GM13976 (cell line): ENCODE measurements around the gene C19orf25.

Source experiments
- DNase-seq: peaks from one replicate; pipeline ENCODE4 v3.0.0; 2012; ENCODE audit warnings: low spot score
- in situ Hi-C: fragments of 300-500 bp; cut with MboI; formaldehyde crosslinking; loops from one replicate; pipeline ENCODE4 v1.12.0; 2022; ENCODE audit warnings: low sequenced_read_pairs, mixed read lengths, inconsistent platforms; ENCODE audit not compliant: unreplicated experiment
- TF ChIP-seq, protein P1 (sequence below): IDR thresholded peaks from 2 replicates; pipeline ENCODE4 v1.5.1; 2012; ENCODE audit warnings: borderline replicate concordance, mild to moderate bottlenecking; ENCODE audit not compliant: insufficient read depth; ENCODE audit errors: extremely low read depth, missing control alignments, control extremely low read depth

Gene C19orf25

DNA sequence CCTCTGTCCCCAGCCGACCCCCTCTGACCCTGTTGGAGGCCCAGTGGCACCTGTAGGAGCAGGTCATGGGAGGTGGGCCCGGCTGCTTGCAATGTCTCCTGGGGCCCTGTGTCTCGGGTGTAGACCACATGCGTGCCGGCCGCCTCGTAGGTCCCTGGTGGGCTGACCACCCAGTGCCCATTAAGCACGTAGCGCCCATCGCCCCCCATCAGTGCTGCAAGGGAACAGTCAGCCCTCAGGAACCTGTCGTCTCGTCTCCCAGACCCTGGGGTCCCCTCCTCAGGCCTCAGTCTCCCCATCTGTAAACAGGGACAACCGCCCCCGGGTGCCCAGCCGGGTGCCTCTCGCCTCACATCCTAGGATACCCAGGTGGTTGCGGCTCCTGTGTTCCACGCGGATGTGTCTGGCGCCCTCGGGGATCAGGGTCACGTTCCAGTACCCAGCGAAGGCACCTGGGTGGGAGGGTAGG is 28.2 kb upstream of the C19orf25 start:
- in situ Hi-C loops, result no loop called here
- TF ChIP-seq, protein P1, sequence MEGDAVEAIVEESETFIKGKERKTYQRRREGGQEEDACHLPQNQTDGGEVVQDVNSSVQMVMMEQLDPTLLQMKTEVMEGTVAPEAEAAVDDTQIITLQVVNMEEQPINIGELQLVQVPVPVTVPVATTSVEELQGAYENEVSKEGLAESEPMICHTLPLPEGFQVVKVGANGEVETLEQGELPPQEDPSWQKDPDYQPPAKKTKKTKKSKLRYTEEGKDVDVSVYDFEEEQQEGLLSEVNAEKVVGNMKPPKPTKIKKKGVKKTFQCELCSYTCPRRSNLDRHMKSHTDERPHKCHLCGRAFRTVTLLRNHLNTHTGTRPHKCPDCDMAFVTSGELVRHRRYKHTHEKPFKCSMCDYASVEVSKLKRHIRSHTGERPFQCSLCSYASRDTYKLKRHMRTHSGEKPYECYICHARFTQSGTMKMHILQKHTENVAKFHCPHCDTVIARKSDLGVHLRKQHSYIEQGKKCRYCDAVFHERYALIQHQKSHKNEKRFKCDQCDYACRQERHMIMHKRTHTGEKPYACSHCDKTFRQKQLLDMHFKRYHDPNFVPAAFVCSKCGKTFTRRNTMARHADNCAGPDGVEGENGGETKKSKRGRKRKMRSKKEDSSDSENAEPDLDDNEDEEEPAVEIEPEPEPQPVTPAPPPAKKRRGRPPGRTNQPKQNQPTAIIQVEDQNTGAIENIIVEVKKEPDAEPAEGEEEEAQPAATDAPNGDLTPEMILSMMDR, result no peak
- DNase-seq, result no peak

DNA sequence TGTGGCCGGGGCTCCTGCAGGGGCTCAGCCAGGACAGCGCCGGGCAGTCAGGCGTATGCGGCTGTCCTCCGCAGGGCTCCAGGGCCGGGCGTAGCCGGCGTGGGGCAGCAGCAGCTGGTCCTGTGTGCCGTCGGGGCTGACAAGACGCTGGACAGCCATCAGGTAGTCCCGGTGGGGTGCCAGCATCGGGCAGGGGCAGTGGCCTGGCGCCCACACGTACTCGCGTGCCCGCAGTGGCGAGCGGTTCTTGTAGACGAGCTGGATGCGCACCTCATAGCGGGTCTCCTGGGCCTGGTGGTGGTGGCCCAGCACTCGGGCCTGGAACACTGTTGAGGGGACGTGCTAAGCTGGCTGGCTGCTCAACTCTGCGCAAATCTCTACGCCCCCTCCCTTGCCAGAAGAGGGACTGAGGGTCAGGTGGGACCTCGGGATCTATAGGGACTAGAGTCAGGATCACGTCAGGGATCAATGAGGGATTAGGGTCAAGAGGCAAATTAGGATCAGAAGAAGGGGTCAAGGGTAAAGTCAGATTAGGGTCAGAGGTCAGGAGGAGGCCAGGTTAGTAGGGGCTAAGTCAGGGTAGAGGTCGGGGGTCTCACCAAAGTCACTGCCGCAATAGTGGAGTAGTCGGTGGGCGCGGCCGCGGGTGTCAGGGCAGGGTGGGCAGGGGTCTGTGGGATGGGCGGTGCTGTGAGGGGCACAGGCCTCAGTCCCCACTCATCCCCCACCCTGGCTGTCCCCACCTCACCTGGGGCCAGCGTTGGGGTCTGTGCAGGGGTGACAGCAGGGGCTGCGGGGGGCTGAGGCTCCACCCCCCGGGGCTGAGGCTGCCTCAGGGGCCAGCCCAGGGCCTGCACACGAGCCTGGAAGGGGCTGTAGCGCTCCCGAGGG is 27.2 kb upstream of the C19orf25 start:
- TF ChIP-seq, protein P1, result no peak
- DNase-seq, result no peak
- in situ Hi-C loops, result no loop called here

DNA sequence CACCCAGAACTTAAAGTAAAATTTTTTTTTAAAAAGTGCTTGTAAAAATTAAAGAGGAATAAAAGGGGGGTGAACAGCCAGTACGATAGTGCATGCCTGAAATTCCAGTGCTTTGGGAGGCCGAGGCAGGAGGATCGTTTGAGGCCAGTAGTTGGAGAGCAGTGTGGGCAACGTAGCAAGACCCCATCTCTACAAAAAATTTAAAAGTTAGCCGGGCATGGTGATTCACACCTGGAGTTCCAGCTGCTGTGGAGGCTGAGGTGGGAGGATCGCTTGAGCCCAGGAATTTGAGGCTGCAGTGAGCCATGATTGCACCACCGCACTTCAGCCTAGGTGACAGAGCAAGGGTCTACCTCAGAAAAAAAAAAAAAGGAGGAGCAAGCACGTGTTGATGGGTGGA is 26.0 kb upstream of the C19orf25 start:
- DNase-seq, result no peak
- in situ Hi-C loops, result no loop called here
- TF ChIP-seq, protein P1, result no peak

DNA sequence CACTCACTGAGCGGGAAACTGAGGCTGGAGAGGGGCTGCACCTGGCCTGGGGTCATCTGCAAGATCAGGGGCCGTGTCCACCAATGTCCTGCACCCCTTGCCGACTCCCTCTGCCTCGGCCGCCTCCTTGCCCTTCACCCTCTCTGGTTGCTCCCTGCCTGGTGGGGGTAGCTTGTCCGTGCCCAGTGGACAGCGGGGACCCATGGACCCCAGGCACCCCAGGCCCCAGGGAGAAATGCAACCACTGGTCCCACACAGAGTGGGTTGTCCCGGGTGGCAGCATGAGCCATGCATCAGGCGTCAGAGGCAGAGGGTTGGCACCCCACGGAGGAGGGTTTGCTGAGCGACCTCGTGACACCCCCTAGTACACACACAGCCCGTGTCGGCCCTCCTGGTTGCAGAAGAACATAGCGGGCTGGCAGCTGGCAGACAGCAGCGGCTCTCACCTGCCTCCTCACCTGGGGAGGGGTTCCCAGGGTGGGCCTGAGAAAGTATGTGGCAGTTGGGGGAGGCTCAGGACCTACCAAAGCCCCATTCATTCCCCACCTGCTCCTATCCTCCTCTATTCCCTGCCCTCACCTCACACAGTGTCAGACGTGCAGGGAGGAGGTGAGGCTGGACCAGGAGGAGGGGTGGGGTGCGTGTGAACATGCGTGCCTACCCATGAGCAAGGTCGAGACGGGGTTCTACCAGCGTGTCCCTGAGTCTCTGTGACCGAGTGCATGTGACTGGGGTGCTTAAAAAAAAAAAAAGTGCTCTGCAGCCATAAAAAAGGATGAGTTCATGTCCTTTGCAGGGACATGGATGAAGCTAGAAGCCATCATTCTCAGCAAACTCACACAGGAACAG is 25.1 kb upstream of the C19orf25 start:
- in situ Hi-C loops, result no loop called here
- TF ChIP-seq, protein P1, result no peak
- no peak for DNase-seq

DNA sequence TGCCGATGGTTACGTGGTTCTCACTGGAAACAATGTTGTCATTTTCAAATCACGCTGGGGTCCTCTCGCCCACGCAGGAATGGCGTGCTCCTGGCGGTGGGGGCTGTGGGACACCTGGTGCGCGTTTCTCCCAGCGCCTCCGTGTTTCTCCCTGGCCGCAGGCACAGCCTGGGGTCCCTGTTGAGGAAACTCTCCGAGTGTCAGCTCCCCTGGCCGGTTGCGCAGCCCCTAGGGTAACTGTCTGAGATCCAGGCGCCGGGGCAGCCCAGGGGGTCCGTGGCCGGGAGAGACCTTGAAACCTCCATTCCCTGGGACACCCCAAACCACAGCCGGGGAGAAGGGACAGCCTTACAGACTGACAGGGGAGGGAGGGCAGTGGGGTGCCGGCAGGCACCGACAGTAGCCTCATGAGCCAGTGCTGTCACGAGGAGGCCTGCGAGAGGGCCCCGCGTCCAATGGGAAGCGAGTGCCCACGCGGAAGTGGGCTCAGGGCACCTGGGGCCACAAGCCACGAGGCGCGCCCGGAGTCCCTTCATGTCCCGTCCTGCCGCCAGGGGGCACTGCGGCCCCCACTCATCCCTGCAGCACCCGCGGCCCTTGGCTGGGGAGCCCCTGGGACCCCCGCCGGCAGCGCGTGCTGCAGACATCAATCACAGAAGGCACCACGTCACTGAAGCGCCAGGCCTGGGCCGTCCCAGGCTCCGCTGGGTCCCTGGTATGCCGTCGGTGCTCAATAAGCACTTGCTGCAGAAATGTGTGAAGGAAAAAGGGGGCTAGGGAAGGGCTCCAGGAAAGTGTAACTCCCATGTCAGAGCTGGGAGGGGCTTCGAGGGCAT is 24.3 kb upstream of the C19orf25 start:
- in situ Hi-C loops, result no loop called here
- peak; percentile 84 for DNase-seq
- TF ChIP-seq, protein P1, result peak; percentile 83
